ENCODE data around the gene ZNF658.
"Not testable (repeated sequence)": the region's sequence is repeated elsewhere in the genome, so short reads cannot be mapped to it uniquely, and the experiment has no call there.

Gene ZNF658
- 3.1 to 8.3 (median 5.1) reads per million in 4 experiments for total RNA-seq

- not testable (repeated sequence) for DNase-seq
These were observed at the start of gene ZNF658 for GRCh38 chr9:66900490-66901131. TSS of gene ZNF658 (plus strand) at chr9:66900725. CDS start at chr9:66903562, 2,837 bp downstream.

GRCh38 chr9:66861732-66862131 lies 38.8 kb upstream of the ZNF658 start:
- not testable (repeated sequence) for DNase-seq

- DNase-seq, result not testable (repeated sequence)
These were observed 31.9 kb upstream of the ZNF658 start for GRCh38 chr9:66868660-66869059.

GRCh38 chr9:66880605-66881004 lies 19.9 kb upstream of the ZNF658 start:
- not testable (repeated sequence) for DNase-seq

- DNase-seq, result not testable (repeated sequence)
These were observed 18.7 kb upstream of the ZNF658 start for GRCh38 chr9:66881847-66882246.

- DNase-seq, result not testable (repeated sequence)
These were observed 10.2 kb upstream of the ZNF658 start for GRCh38 chr9:66890334-66890733.

- DNase-seq, result not testable (repeated sequence)
These were observed 616 bp downstream of the ZNF658 start for GRCh38 chr9:66901141-66901540.

- DNase-seq, result not testable (repeated sequence)
These were observed 9.0 kb downstream of the ZNF658 start for GRCh38 chr9:66909560-66909959.

GRCh38 chr9:66920072-66920471 lies 19.5 kb downstream of the ZNF658 start:
- DNase-seq, result not testable (repeated sequence)

GRCh38 chr9:66936194-66936870 lies 35.8 kb downstream of the ZNF658 start:
- DNase-seq, result not testable (repeated sequence)

GRCh38 chr9:66937662-66938061 lies 37.1 kb downstream of the ZNF658 start:
- not testable (repeated sequence) for DNase-seq

GRCh38 chr9:66938322-66938721 lies 37.8 kb downstream of the ZNF658 start:
- DNase-seq, result not testable (repeated sequence)

GRCh38 chr9:66939878-66940830 lies 39.6 kb downstream of the ZNF658 start:
- DNase-seq, result not testable (repeated sequence)

GRCh38 chr9:66942400-66943155 lies 42.1 kb downstream of the ZNF658 start:
- not testable (repeated sequence) for DNase-seq

GRCh38 chr9:66952576-66952975 lies 52.1 kb downstream of the ZNF658 start:
- DNase-seq, result not testable (repeated sequence)
